Adrenal gland (tissue), 5 donors: ENCODE measurements around the gene GALE.
"Not testable (repeated sequence)": the region's sequence is repeated elsewhere in the genome, so short reads cannot be mapped to it uniquely, and the experiment has no call there.

ENCODE experiments used
- POLR2A ChIP-seq, 2 donors: fragments of 450-650 bp; IDR thresholded peaks; one replicate each; pipeline ENCODE4 v1.6.1; 2017; ENCODE audit warnings: antibody characterized with exemption in 2 of 2, mild to moderate bottlenecking in 2 of 2, moderate library complexity in 1 of 2
- TF ChIP-seq, protein P1 (sequence below), 6 experiments: fragments of 450-650 bp in 4 of 6; fragments of 200-600 bp in 2 of 6; sonication (generic) in 1 of 6; IDR thresholded peaks; 1 replicate in 5 of 6; 2 replicates in 1 of 6; pipeline versions ENCODE4 v1.5.1 to v1.8.0; 2016 to 2021; ENCODE audit warnings: antibody characterized with exemption in 6 of 6, mild to moderate bottlenecking in 2 of 6, moderate library complexity in 1 of 6
- donor health status: DM: no; HTN: no; CAD: no.

GRCh38 chr1:23783141-23783540 lies 17.4 kb downstream of the GALE start:
- TF ChIP-seq, protein P1, sequence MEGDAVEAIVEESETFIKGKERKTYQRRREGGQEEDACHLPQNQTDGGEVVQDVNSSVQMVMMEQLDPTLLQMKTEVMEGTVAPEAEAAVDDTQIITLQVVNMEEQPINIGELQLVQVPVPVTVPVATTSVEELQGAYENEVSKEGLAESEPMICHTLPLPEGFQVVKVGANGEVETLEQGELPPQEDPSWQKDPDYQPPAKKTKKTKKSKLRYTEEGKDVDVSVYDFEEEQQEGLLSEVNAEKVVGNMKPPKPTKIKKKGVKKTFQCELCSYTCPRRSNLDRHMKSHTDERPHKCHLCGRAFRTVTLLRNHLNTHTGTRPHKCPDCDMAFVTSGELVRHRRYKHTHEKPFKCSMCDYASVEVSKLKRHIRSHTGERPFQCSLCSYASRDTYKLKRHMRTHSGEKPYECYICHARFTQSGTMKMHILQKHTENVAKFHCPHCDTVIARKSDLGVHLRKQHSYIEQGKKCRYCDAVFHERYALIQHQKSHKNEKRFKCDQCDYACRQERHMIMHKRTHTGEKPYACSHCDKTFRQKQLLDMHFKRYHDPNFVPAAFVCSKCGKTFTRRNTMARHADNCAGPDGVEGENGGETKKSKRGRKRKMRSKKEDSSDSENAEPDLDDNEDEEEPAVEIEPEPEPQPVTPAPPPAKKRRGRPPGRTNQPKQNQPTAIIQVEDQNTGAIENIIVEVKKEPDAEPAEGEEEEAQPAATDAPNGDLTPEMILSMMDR (IDR thresholded peaks at IDR 0.05): not testable (repeated sequence)
- not testable (repeated sequence) for TF ChIP-seq POLR2A (IDR thresholded peaks at IDR 0.05)
